SK-N-SH (cell line): ENCODE measurements around the gene MAN1A1. TPM values are rescaled to one million over a fixed set of nuclear protein-coding genes. Genes with fewer than 3 reads are reported as not detected.

Source experiments
- CTCF ChIA-PET: fragments of 300-600, 350-600 bp; formaldehyde crosslinking; extraction: SDS; loops from one replicate; lab custom pipeline; 2021; lab: Yijun Ruan, JAX
- POLR2A ChIA-PET: fragments of 350-600 bp; sonication (Branson Sonifier 250); formaldehyde crosslinking; extraction: SDS; loops from one replicate; lab custom pipeline; 2020; ENCODE audit warnings: antibody characterized with exemption, inconsistent platforms; lab: Yijun Ruan, JAX
- DNase-seq: peaks from one replicate; pipeline ENCODE4 v3.0.0; 2012
- H2AFZ ChIP-seq: fragments of 200-600 bp; sonication (generic); 2 replicates; pipeline ENCODE4 v1.8.1; 2016; ENCODE audit warnings: antibody characterized with exemption, mild to moderate bottlenecking, low read depth
- H3F3A ChIP-seq: fragments of 200-600 bp; sonication (generic); replicated peaks from 2 replicates; pipeline ENCODE3; 2016; ENCODE audit warnings: antibody characterized with exemption, mild to moderate bottlenecking; ENCODE audit not compliant: insufficient read depth
- H3K27ac ChIP-seq, 2 experiments: fragments of 200-500 bp in 1 of 2; fragments of 200-600 bp in 1 of 2; sonication (Bioruptor generic) in 1 of 2; sonication (generic), shearing (Covaris generic) in 1 of 2; 2 replicates each; pipeline versions ENCODE4 v1.5.1 to v1.6.1; 2014 to 2016; ENCODE audit warnings: low read depth in 2 of 2, inconsistent platforms in 1 of 2, low read length in 1 of 2, mild to moderate bottlenecking in 1 of 2, mixed read lengths in 1 of 2
- H3K27me3 ChIP-seq: fragments of 200-600 bp; sonication (generic), shearing (Covaris generic); 2 replicates; pipeline ENCODE4 v1.6.1; 2016; ENCODE audit warnings: mixed run types; ENCODE audit not compliant: insufficient read depth
- H3K36me3 ChIP-seq, 2 experiments: fragments of 200-500 bp in 1 of 2; fragments of 200-600 bp in 1 of 2; sonication (Bioruptor generic) in 1 of 2; sonication (generic) in 1 of 2; replicated peaks in 1 of 2; 2 replicates each; pipeline versions ENCODE3 to v1.5.1; 2014 to 2016; ENCODE audit warnings: low read length in 1 of 2, mild to moderate bottlenecking in 1 of 2; ENCODE audit not compliant: insufficient read depth in 2 of 2, control insufficient read depth in 1 of 2
- H3K4me1 ChIP-seq, 2 experiments: fragments of 200-500 bp in 1 of 2; fragments of 200-600 bp in 1 of 2; sonication (Bioruptor generic) in 1 of 2; sonication (generic), shearing (Covaris generic) in 1 of 2; 2 replicates each; pipeline versions ENCODE4 v1.5.1 to v1.6.1; 2014 to 2016; ENCODE audit warnings: low read depth in 1 of 2, low read length in 1 of 2, mixed run types in 1 of 2; ENCODE audit not compliant: insufficient read depth in 2 of 2, control insufficient read depth in 1 of 2
- H3K4me2 ChIP-seq: fragments of 200-600 bp; sonication (generic), shearing (Covaris generic); 2 replicates; pipeline ENCODE4 v1.6.1; 2017; ENCODE audit warnings: mixed run types
- H3K4me3 ChIP-seq, 2 experiments: fragments of 200-500 bp in 1 of 2; fragments of 200-600 bp in 1 of 2; sonication (Bioruptor generic) in 1 of 2; sonication (generic), shearing (Covaris generic) in 1 of 2; 2 replicates each; pipeline versions ENCODE4 v1.5.1 to v1.8.1; 2014 to 2016; ENCODE audit warnings: low read depth in 2 of 2, inconsistent platforms in 1 of 2, low read length in 1 of 2, mild to moderate bottlenecking in 1 of 2, mixed read lengths in 1 of 2, moderate library complexity in 1 of 2
- H3K79me2 ChIP-seq: fragments of 200-600 bp; sonication (generic); 2 replicates; pipeline ENCODE4 v1.8.1; 2017; ENCODE audit warnings: mild to moderate bottlenecking; ENCODE audit not compliant: insufficient read depth
- H3K9ac ChIP-seq: fragments of 200-600 bp; sonication (generic); 2 replicates; pipeline ENCODE4 v1.6.1; 2017; ENCODE audit warnings: mixed run types
- H3K9me2 ChIP-seq: fragments of 200-600 bp; sonication (generic); 2 replicates; pipeline ENCODE4 v1.6.1; 2017; ENCODE audit warnings: mixed run types
- H3K9me3 ChIP-seq: fragments of 200-600 bp; sonication (generic); 2 replicates; pipeline ENCODE4 v1.6.1; 2017; ENCODE audit warnings: mixed run types, mild to moderate bottlenecking, moderate library complexity
- H4K20me1 ChIP-seq: fragments of 200-600 bp; sonication (generic); 2 replicates; pipeline ENCODE4 v1.6.1; 2017; ENCODE audit warnings: mild to moderate bottlenecking, mixed run types; ENCODE audit not compliant: insufficient read depth
- CHD2 ChIP-seq: fragments of 150-350 bp; IDR thresholded peaks from 2 replicates; pipeline ENCODE4 v1.6.1; 2018; ENCODE audit warnings: low read length; ENCODE audit not compliant: partially characterized antibody
- CTCF ChIP-seq: fragments of 200-600 bp; sonication (generic); IDR thresholded peaks from 2 replicates; pipeline ENCODE4 v1.6.1; 2017; ENCODE audit warnings: antibody characterized with exemption, mild to moderate bottlenecking, moderate library complexity
- ELF1 ChIP-seq: IDR thresholded peaks from 2 replicates; pipeline ENCODE4 v1.4.0; 2012
- EZH2phosphoT487 ChIP-seq: fragments of 200-600 bp; sonication (generic); IDR thresholded peaks from 2 replicates; pipeline ENCODE4 v1.6.1; 2017; ENCODE audit warnings: low read depth, mixed run types, mild to moderate bottlenecking, antibody characterized with exemption, moderate library complexity, borderline replicate concordance
- FOSL2 ChIP-seq: IDR thresholded peaks from 2 replicates; pipeline ENCODE4 v1.4.0; 2012; ENCODE audit warnings: low read depth, mild to moderate bottlenecking, moderate library complexity, borderline replicate concordance
- FOXJ3 ChIP-seq: sonication (generic); formaldehyde crosslinking; IDR thresholded peaks from 2 replicates; pipeline ENCODE4 v1.5.1; 2020; ENCODE audit warnings: mild to moderate bottlenecking, missing genetic modification reagents
- FOXM1 ChIP-seq: IDR thresholded peaks from 2 replicates; pipeline ENCODE4 v1.4.0; 2012; ENCODE audit warnings: low read depth, mild to moderate bottlenecking
- GATA2 ChIP-seq: sonication (generic); formaldehyde crosslinking; IDR thresholded peaks from 2 replicates; pipeline ENCODE4 v1.5.0; 2020; ENCODE audit warnings: mild to moderate bottlenecking, missing genetic modification reagents
- IRF3 ChIP-seq: fragments of 150-350 bp; IDR thresholded peaks from 2 replicates; pipeline ENCODE4 v1.6.1; 2016; ENCODE audit warnings: mild to moderate bottlenecking, low read depth, low read length
- POLR2AphosphoS5 ChIP-seq: IDR thresholded peaks from 2 replicates; pipeline ENCODE4 v1.6.1; 2012; ENCODE audit warnings: low read depth, low read length
- RAD21 ChIP-seq: IDR thresholded peaks from 2 replicates; pipeline ENCODE4 v1.6.1; 2012; ENCODE audit warnings: mild to moderate bottlenecking, low read length
- RFX5 ChIP-seq: IDR thresholded peaks from 2 replicates; pipeline ENCODE4 v1.6.1; 2012; ENCODE audit warnings: mild to moderate bottlenecking, improper control_type of control experiment, low read length
- USF2 ChIP-seq: fragments of 150-350 bp; IDR thresholded peaks from 2 replicates; pipeline ENCODE4 v1.6.1; 2017; ENCODE audit warnings: antibody characterized with exemption, low read length, low read depth, borderline replicate concordance
- YY1 ChIP-seq: IDR thresholded peaks from 2 replicates; pipeline ENCODE4 v1.4.0; 2012; ENCODE audit warnings: low read depth, mild to moderate bottlenecking
- WGBS: methylation state at CpG from one replicate; pipeline ENCODE4 v1.1.6; 2017; ENCODE audit warnings: low lambda C conversion rate; 5-methylcytosine and 5-hydroxymethylcytosine counted together
- polyA plus RNA-seq, 3 experiments: library from polyadenylated mRNA; depleted of rRNA; stranded (reverse); fragments of >200 nt; gene quantifications; 2 replicates each; pipeline ENCODE4 v1.2.3, GENCODE V29; 2012
- TF ChIP-seq, protein P1 (sequence below): IDR thresholded peaks from 2 replicates; pipeline ENCODE4 v1.4.0; 2012; ENCODE audit warnings: low read depth, borderline replicate concordance
- TF ChIP-seq, protein P2 (sequence below): IDR thresholded peaks from 2 replicates; pipeline ENCODE4 v1.4.0; 2012; ENCODE audit warnings: low read depth, borderline replicate concordance

MAN1A1 gene
- polyA plus RNA-seq, 1 of the 3 experiments (the other 2 are of a cell fraction) = 28.0 TPM

DNA sequence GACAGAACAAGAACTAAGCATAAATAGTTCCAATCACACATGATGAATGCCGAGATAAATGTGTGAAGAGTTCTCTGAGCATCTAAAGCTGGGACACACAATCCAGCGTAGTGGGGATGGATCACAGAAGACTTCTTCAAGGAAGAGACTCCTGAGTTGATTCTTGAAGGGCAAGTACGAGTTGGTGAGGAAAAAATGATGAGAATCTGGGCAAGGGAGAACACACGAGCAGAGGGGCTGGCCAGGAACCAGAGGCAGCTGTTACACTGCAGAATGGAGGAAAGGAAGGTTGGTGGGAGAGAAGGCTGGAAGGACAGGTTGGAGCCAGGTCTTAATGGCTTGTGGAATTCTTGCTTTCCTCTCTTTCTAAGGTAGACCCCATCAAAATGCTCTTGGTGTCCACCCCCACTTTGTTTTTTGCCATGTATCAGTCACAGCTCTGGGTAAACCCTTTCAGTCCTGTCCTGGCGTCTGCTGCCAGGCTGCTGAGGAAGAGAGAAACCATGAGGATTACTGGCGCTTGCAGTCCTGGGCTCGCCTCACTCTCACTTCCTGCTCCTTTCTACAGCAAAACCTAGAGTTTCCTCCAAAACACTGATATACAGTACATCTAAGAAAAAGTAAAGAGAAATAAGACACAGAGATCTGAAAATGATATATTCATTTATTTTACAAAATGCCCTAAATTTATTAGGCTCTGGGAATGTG, 143.5 kb downstream of the MAN1A1 start:
- Histone ChIP-seq H3K9me3 (no peaks in the 10 kb centered on the region), H2AFZ (no peak overlapping the region), H3K27ac (no peak overlapping the region), H3K9me2 (no peaks in the 10 kb centered on the region), H3K4me2 (no peak overlapping the region), H3K27me3 (no peaks in the 10 kb centered on the region), H4K20me1 (no peaks in the 10 kb centered on the region), H3K9ac (no peak overlapping the region), H3K4me3 (no peak overlapping the region), H3K4me1 (peaks cover 0 to 3% of the 10 kb centered on the region in 2 experiments; a peak in 3 of 4 replicates), H3K36me3 (peaks cover 6 to 31% of the 10 kb centered on the region in 2 experiments), H3F3A (peaks cover 4% of the 10 kb centered on the region), H3K79me2 (no peaks in the 10 kb centered on the region)
- ChIA-PET POLR2A (no interaction called here), CTCF (interaction anchor here (0.8 to 1.6 kb wide), 3 partner anchors 57 to 307 kb away, joined by 3 to 4 read pairs (median 4); no protein-coding TSS in a partner anchor)
- no peak for TF ChIP-seq USF2
- no peak for TF ChIP-seq CTCF
- TF ChIP-seq RFX5 = no peak
- no peak for TF ChIP-seq ELF1
- no peak for TF ChIP-seq FOSL2
- no peak for TF ChIP-seq IRF3
- TF ChIP-seq RAD21 = no peak
- TF ChIP-seq, protein P1, sequence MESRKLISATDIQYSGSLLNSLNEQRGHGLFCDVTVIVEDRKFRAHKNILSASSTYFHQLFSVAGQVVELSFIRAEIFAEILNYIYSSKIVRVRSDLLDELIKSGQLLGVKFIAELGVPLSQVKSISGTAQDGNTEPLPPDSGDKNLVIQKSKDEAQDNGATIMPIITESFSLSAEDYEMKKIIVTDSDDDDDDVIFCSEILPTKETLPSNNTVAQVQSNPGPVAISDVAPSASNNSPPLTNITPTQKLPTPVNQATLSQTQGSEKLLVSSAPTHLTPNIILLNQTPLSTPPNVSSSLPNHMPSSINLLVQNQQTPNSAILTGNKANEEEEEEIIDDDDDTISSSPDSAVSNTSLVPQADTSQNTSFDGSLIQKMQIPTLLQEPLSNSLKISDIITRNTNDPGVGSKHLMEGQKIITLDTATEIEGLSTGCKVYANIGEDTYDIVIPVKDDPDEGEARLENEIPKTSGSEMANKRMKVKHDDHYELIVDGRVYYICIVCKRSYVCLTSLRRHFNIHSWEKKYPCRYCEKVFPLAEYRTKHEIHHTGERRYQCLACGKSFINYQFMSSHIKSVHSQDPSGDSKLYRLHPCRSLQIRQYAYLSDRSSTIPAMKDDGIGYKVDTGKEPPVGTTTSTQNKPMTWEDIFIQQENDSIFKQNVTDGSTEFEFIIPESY = no peak
- TF ChIP-seq FOXM1 = no peak
- TF ChIP-seq CHD2 = no peak
- no peak for TF ChIP-seq POLR2AphosphoS5
- TF ChIP-seq, protein P2, sequence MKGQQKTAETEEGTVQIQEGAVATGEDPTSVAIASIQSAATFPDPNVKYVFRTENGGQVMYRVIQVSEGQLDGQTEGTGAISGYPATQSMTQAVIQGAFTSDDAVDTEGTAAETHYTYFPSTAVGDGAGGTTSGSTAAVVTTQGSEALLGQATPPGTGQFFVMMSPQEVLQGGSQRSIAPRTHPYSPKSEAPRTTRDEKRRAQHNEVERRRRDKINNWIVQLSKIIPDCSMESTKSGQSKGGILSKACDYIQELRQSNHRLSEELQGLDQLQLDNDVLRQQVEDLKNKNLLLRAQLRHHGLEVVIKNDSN = no peak
- no peak for TF ChIP-seq EZH2phosphoT487
- no peak for TF ChIP-seq FOXJ3
- no peak for TF ChIP-seq YY1
- no peak for TF ChIP-seq GATA2 (CRISPR knock-in tag)
- no peak for DNase-seq
- WGBS = 91% methylated on average over 7 of the region's 7 CpGs
